Neutrophil (primary cell): Measurements from ENCODE around the gene KRT75.
"Not testable (repeated sequence)": the region's sequence is repeated elsewhere in the genome, so short reads cannot be mapped to it uniquely, and the experiment has no call there.

Source experiments
- H3K27ac ChIP-seq: fragments of 200-600 bp; sonication (generic); 2 replicates; pipeline ENCODE4 v1.5.1; 2016; ENCODE audit warnings: mild to moderate bottlenecking, moderate library complexity
- H3K27me3 ChIP-seq: fragments of 200-600 bp; sonication (generic); 2 replicates; pipeline ENCODE4 v1.6.0; 2016; ENCODE audit warnings: mild to moderate bottlenecking
- H3K36me3 ChIP-seq: fragments of 200-600 bp; sonication (generic); 2 replicates; pipeline ENCODE4 v1.5.1; 2017
- H3K4me1 ChIP-seq, 2 experiments: fragments of 200-600 bp in 1 of 2; sonication (generic) in 1 of 2; 1 replicate in 1 of 2; 2 replicates in 1 of 2; pipeline versions ENCODE4 v1.5.1 to v1.6.1; 2013 to 2016; ENCODE audit warnings: low read depth in 1 of 2, low read length in 1 of 2, mild to moderate bottlenecking in 1 of 2, moderate library complexity in 1 of 2; ENCODE audit not compliant: control insufficient read depth in 1 of 2, insufficient read depth in 1 of 2
- H3K4me3 ChIP-seq, 2 experiments: fragments of 200-600 bp in 1 of 2; sonication (generic) in 1 of 2; 1 replicate in 1 of 2; 2 replicates in 1 of 2; pipeline ENCODE4 v1.5.1; 2013 to 2016; ENCODE audit warnings: low read depth in 1 of 2, low read length in 1 of 2, mild to moderate bottlenecking in 1 of 2, moderate library complexity in 1 of 2
- H3K9me3 ChIP-seq: fragments of 200-600 bp; sonication (generic); 2 replicates; pipeline ENCODE4 v1.5.1; 2016
- CTCF ChIP-seq: fragments of 200-600 bp; sonication (generic); IDR thresholded peaks from 2 replicates; pipeline ENCODE4 v1.5.1; 2016; ENCODE audit warnings: antibody characterized with exemption

Gene KRT75

DNA sequence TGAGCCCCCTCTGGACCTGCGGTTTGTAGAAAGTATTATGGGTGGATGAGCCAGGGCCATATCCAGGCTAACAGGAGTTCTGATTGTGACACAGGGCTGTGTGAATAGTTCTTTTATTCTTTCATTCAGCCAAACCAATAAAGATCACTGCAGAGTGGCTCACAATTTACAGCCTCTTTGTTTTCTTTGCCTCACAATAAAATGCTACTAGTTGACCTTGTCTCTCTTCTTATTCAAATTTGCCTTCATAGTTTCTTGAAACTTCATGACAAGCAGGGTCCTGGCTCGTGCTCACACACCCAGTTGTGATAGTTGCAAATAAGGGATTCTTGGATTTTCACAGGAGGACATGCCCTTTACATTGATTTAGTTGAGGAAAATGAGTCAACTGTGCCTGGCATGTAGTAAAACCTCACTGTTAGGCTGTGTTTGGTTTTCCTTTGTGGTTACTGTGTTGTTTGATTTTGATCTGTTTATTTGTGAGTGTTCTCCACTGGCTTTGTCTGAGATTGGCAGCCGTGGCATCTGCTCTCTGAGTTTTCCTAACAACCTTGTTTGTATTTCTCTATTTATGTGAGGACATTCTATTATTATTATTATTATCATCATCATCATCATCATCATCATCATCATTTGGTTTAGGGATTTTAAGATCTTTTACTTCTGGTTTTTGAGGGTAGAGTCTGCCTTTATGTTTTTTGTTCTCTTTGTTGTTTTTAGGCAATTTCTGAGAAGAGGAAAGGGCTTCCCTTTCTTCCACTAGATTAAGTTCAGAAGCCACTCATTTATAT is 20.4 kb upstream of the KRT75 start:
- H3K36me3 ChIP-seq: no peaks in the 10 kb centered on the region
- H3K4me3 ChIP-seq: no peak overlapping the region
- H3K27ac ChIP-seq: no peak overlapping the region
- TF ChIP-seq CTCF: no peak
- peaks cover 9% of the 10 kb centered on the region for H3K27me3 ChIP-seq
- no peaks in the 10 kb centered on the region for H3K4me1 ChIP-seq
- H3K9me3 ChIP-seq: no peaks in the 10 kb centered on the region

DNA sequence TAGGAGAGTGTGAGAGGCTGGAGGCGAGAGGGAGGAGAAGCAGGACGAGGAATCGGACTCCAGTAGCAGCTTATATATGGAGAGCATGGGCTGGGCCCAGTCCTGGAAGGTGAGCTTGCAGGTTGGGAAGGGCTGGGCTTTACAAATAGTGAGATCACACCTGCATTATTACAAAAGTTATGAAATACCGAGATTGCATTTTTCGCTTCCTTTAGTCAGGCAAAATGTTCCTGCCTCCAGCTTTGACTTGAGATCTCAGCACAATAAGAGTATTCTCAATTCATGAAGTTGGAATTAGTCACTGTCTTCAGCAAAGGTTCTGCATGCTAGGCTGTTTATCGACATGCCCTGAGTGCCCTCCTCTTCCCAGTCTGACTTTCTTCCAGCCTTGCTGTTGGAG is 17.9 kb upstream of the KRT75 start, which contains the start of gene KRT6B:
Gene KRT6B, minus strand, starts transcription at position 46 of the 400 bp plus-strand sequence. CDS start 68 bp downstream, outside the sequence.
- Histone ChIP-seq H3K4me1 (no peaks in the 10 kb centered on the region), H3K27me3 (peaks cover 9% of the 10 kb centered on the region), H3K9me3 (no peaks in the 10 kb centered on the region), H3K27ac (no peak within 1 kb of the TSS), H3K36me3 (no peaks in the 10 kb centered on the region), H3K4me3 (no peak within 1 kb of the TSS)
- no peak for TF ChIP-seq CTCF

GRCh38 chr12:52448228-52448627 is 14.1 kb upstream of the KRT75 start:
- Histone ChIP-seq H3K27me3 (peaks cover 10% of the 10 kb centered on the region), H3K36me3 (no peaks in the 10 kb centered on the region), H3K27ac (no peak overlapping the region), H3K4me3 (no peak overlapping the region), H3K4me1 (no peaks in the 10 kb centered on the region), H3K9me3 (no peaks in the 10 kb centered on the region)
- no peak for TF ChIP-seq CTCF

DNA sequence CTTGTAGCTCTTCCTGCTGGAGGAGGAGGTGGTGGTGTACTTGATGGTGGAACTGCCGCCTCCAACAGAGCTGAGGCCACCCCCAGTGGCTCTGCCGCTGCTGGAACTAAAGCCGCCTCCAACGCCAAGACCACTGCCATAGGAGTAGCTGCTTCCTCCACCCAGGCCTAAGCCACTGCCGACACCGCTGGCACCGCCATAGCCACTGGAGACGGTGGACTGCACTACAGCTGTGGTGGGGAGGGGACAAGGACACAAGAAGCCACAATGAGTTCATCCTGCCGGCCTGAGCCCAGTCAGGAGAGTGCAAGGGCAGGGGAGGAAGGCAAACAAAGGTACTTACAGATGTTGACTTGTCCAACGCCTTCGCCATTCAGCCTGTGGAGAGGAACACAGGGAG is 13.0 kb upstream of the KRT75 start:
- not testable (repeated sequence) for H3K4me1 ChIP-seq, H3K9me3 ChIP-seq, H3K4me3 ChIP-seq, H3K27ac ChIP-seq, H3K36me3 ChIP-seq
- peaks cover 20% of the 10 kb centered on the region for H3K27me3 ChIP-seq

DNA sequence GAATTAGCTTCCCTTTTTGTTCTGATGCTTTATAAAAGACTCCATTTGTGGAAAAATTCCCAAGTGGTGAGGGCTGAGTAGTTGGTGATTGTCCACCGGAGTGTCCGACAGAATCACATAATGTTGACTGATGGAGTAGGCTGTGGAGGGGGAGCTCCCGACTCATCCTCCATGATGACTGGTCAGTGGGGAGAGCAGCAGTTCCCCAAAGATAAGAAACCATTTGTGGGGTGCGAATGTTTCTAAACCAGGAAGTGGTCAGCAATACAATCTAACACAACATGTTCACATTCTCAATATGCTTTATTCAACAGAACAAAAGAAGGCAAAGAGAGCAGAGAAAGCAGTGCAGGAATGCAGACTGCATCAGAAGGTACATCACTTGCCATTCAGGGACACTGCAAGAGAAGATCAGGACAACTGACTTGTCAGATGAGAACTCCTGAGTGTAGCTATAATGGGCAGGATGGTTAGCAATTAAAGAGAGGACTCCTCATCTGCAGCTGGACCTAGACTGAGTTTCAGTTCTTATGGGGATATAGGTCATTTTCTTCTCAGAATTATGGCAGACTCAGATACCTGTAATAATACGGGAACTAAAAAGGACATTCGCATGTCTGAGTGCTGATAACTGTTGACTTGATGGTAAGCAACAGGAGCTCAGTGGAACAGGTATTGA is 12.3 kb upstream of the KRT75 start:
- Histone ChIP-seq H3K27ac (no peak overlapping the region), H3K36me3 (no peaks in the 10 kb centered on the region), H3K9me3 (no peaks in the 10 kb centered on the region), H3K4me1 (no peaks in the 10 kb centered on the region), H3K27me3 (peaks cover 27% of the 10 kb centered on the region), H3K4me3 (no peak overlapping the region)
- TF ChIP-seq CTCF: no peak

GRCh38 chr12:52445876-52446275 is 11.7 kb upstream of the KRT75 start:
- H3K9me3 ChIP-seq: no peaks in the 10 kb centered on the region
- no peak overlapping the region for H3K27ac ChIP-seq
- no peaks in the 10 kb centered on the region for H3K4me1 ChIP-seq
- TF ChIP-seq CTCF: no peak
- H3K4me3 ChIP-seq: no peak overlapping the region
- H3K27me3 ChIP-seq: peaks cover 30% of the 10 kb centered on the region
- H3K36me3 ChIP-seq: no peaks in the 10 kb centered on the region
